ENCODE data around the gene MICA.

DNA sequence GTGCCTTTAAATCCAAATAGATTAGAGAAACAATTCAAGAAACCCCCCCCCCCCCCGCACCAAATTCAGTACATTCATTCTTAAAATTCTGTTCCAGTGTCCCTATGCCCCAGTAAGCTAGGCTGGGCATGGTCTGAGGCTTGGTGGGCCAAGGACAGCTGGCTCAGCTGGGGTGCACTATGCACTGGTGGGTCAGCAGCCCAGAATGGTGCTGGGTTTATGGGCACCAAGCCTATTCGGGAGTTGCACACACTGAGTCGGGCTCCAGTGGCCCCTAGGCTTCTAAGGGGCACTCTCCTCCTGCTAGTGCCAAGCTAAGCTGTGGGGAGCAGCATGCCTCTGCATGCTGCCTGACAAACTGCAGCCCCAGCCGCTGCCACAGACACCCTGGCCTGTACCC, 26.4 kb upstream of the MICA start:
- TF ChIP-seq, protein P1, sequence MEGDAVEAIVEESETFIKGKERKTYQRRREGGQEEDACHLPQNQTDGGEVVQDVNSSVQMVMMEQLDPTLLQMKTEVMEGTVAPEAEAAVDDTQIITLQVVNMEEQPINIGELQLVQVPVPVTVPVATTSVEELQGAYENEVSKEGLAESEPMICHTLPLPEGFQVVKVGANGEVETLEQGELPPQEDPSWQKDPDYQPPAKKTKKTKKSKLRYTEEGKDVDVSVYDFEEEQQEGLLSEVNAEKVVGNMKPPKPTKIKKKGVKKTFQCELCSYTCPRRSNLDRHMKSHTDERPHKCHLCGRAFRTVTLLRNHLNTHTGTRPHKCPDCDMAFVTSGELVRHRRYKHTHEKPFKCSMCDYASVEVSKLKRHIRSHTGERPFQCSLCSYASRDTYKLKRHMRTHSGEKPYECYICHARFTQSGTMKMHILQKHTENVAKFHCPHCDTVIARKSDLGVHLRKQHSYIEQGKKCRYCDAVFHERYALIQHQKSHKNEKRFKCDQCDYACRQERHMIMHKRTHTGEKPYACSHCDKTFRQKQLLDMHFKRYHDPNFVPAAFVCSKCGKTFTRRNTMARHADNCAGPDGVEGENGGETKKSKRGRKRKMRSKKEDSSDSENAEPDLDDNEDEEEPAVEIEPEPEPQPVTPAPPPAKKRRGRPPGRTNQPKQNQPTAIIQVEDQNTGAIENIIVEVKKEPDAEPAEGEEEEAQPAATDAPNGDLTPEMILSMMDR (IDR thresholded peaks at IDR 0.05 in 8 of 11, conservative IDR thresholded peaks at IDR 0.05 in 3 of 11) = no peak
- TF ChIP-seq POLR2AphosphoS5 (IDR thresholded peaks at IDR 0.05) = no peak
- TF ChIP-seq POLR2A (IDR thresholded peaks at IDR 0.05) = no peak
